Effector CD4-positive, alpha-beta T cell (primary cell): ENCODE results near the gene KRTAP22-2.

Experiments
- DNase-seq: peaks from one replicate; pipeline ENCODE4 v3.0.0-alpha.2; 2020

The KRTAP22-2 gene

GRCh38 chr21:30561957-30562356 lies 28.2 kb downstream of the KRTAP22-2 start:
- no peak for DNase-seq

GRCh38 chr21:30561264-30561895 lies 28.8 kb downstream of the KRTAP22-2 start, which contains the start of gene KRTAP19-7:
TSS of gene KRTAP19-7 (minus strand) at chr21:30561314. CDS start at chr21:30561289, 25 bp downstream.
- no peak for DNase-seq

GRCh38 chr21:30555095-30555494 lies 35.1 kb downstream of the KRTAP22-2 start:
- no peak for DNase-seq

DNA sequence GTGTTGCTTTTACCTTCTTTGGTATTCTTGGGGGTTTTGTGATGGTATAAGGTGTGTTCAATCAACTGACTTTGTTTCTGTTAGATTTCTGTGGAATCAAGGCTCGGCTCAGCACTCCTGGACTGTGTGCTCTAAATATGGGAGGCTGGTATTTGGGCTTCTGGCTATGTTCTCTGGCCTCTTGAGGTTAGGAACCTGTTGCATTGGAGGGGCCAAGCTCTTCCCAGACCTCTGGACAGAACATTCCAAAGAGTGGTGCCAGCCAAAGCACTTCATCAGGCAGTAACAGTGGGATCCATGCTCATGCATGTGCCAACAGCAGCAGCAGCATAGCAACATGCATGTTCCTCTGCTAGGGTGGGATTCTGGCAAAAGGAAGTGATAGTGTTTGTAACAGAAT lies 37.4 kb downstream of the KRTAP22-2 start:
- DNase-seq = no peak

- no peak for DNase-seq
Observed at GRCh38 chr21:30541764-30542163, 48.4 kb downstream of the KRTAP22-2 start, which contains the start of gene KRTAP19-6. TSS of gene KRTAP19-6 (minus strand) at chr21:30541864. CDS start at chr21:30541833, 31 bp downstream.
